Liver (tissue), 9 donors: Measurements from ENCODE around the gene MXRA8. TPM values are rescaled to one million over a fixed set of nuclear protein-coding genes. Genes with fewer than 3 reads are reported as not detected.

Experiments used
- DNase-seq: peaks from one replicate; pipeline ENCODE4 v3.0.0-alpha.2; 2017; ENCODE audit warnings: low spot score
- H3K27ac ChIP-seq, 2 donors: one replicate each; pipeline ENCODE4 v1.7.0; 2013; ENCODE audit warnings: inconsistent platforms in 2 of 2, low read length in 2 of 2, control low read depth in 1 of 2, low read depth in 1 of 2, mild to moderate bottlenecking in 1 of 2
- H3K27me3 ChIP-seq, 4 donors: one replicate each; pipeline versions ENCODE4 v1.6.1 to v1.7.0; 2013; ENCODE audit warnings: low read length in 3 of 4, inconsistent platforms in 1 of 4, mild to moderate bottlenecking in 1 of 4, moderate library complexity in 1 of 4; ENCODE audit not compliant: control insufficient read depth in 4 of 4, insufficient read depth in 4 of 4
- H3K36me3 ChIP-seq, 4 donors: one replicate each; pipeline versions ENCODE4 v1.6.1 to v1.7.0; 2013; ENCODE audit warnings: low read length in 3 of 4, mild to moderate bottlenecking in 3 of 4, low read depth in 1 of 4, moderate library complexity in 1 of 4; ENCODE audit not compliant: control insufficient read depth in 4 of 4, insufficient read depth in 3 of 4
- H3K4me1 ChIP-seq, 4 donors: one replicate each; pipeline versions ENCODE4 v1.6.1 to v1.7.0; 2013; ENCODE audit warnings: low read length in 3 of 4, mild to moderate bottlenecking in 3 of 4, moderate library complexity in 1 of 4; ENCODE audit not compliant: control insufficient read depth in 4 of 4, insufficient read depth in 4 of 4
- H3K4me3 ChIP-seq, 3 donors: one replicate each; pipeline versions ENCODE4 v1.6.1 to v1.7.0; 2013; ENCODE audit warnings: low read length in 3 of 3, control low read depth in 1 of 3, low read depth in 1 of 3, mild to moderate bottlenecking in 1 of 3
- H3K9ac ChIP-seq, 2 donors: one replicate each; pipeline ENCODE4 v1.7.0; 2013; ENCODE audit warnings: low read length in 2 of 2, mild to moderate bottlenecking in 2 of 2, moderate library complexity in 2 of 2, control low read depth in 1 of 2, low read depth in 1 of 2
- H3K9me3 ChIP-seq, 4 donors: one replicate each; pipeline versions ENCODE4 v1.6.1 to v1.7.0; 2013; ENCODE audit warnings: low read length in 3 of 4; ENCODE audit not compliant: control insufficient read depth in 4 of 4
- ATF3 ChIP-seq: IDR thresholded peaks from 2 replicates; pipeline ENCODE4 v1.6.1; 2016; ENCODE audit warnings: antibody characterized with exemption
- CTCF ChIP-seq: fragments of 150-350 bp; IDR thresholded peaks from 2 replicates; pipeline ENCODE4 v1.5.1; 2017; ENCODE audit warnings: improper control_type of control experiment, low read depth, low read length; ENCODE audit not compliant: missing input control
- EGR1 ChIP-seq, 2 donors: IDR thresholded peaks; 2 replicates each; pipeline ENCODE4 v1.6.1; 2016 to 2018; ENCODE audit warnings: antibody characterized with exemption in 2 of 2, low read depth in 2 of 2
- FOXA1 ChIP-seq: IDR thresholded peaks from 2 replicates; pipeline ENCODE4 v1.6.1; 2016; ENCODE audit warnings: antibody characterized with exemption
- FOXA2 ChIP-seq: IDR thresholded peaks from 2 replicates; pipeline ENCODE4 v1.6.1; 2016; ENCODE audit warnings: antibody characterized with exemption
- GABPA ChIP-seq, 2 donors: IDR thresholded peaks in 1 of 2; conservative IDR thresholded peaks in 1 of 2; 2 replicates each; pipeline ENCODE4 v1.6.1; 2016; ENCODE audit warnings: antibody characterized with exemption in 2 of 2, mild to moderate bottlenecking in 1 of 2, moderate library complexity in 1 of 2
- HNF4A ChIP-seq, 2 donors: conservative IDR thresholded peaks; 2 replicates each; pipeline ENCODE4 v1.6.1; 2016; ENCODE audit warnings: antibody characterized with exemption in 2 of 2, mild to moderate bottlenecking in 2 of 2
- HNF4G ChIP-seq: IDR thresholded peaks from 2 replicates; pipeline ENCODE4 v1.6.1; 2016; ENCODE audit warnings: antibody characterized with exemption
- JUND ChIP-seq, 2 donors: IDR thresholded peaks; 2 replicates each; pipeline ENCODE4 v1.6.1; 2016; ENCODE audit warnings: antibody characterized with exemption in 2 of 2
- MAX ChIP-seq: IDR thresholded peaks from 2 replicates; pipeline ENCODE4 v1.6.1; 2016; ENCODE audit warnings: antibody characterized with exemption
- NR2F2 ChIP-seq: IDR thresholded peaks from 2 replicates; pipeline ENCODE4 v1.6.1; 2016; ENCODE audit warnings: antibody characterized with exemption
- RAD21 ChIP-seq, 2 donors: IDR thresholded peaks; 2 replicates each; pipeline ENCODE4 v1.6.1; 2016; ENCODE audit warnings: antibody characterized with exemption in 2 of 2, mild to moderate bottlenecking in 2 of 2
- REST ChIP-seq: IDR thresholded peaks from 2 replicates; pipeline ENCODE4 v1.6.1; 2016; ENCODE audit warnings: antibody characterized with exemption, mild to moderate bottlenecking
- RXRA ChIP-seq, 2 donors: IDR thresholded peaks; 2 replicates each; pipeline ENCODE4 v1.6.1; 2017 to 2018; ENCODE audit warnings: antibody characterized with exemption in 2 of 2, mild to moderate bottlenecking in 1 of 2
- SP1 ChIP-seq: IDR thresholded peaks from 2 replicates; pipeline ENCODE4 v1.6.1; 2018; ENCODE audit warnings: antibody characterized with exemption, mild to moderate bottlenecking
- TAF1 ChIP-seq: conservative IDR thresholded peaks from 2 replicates; pipeline ENCODE4 v1.6.1; 2016; ENCODE audit warnings: antibody characterized with exemption, mild to moderate bottlenecking
- YY1 ChIP-seq: IDR thresholded peaks from 2 replicates; pipeline ENCODE4 v1.6.1; 2016; ENCODE audit warnings: antibody characterized with exemption, mild to moderate bottlenecking
- ZBTB33 ChIP-seq: IDR thresholded peaks from 2 replicates; pipeline ENCODE4 v1.6.1; 2016; ENCODE audit warnings: antibody characterized with exemption
- WGBS: extraction: QIAGEN DNeasy Blood & Tissue Kit; methylation state at CpG from one replicate; pipeline ENCODE4 v1.1.7; 2013; 5-methylcytosine and 5-hydroxymethylcytosine counted together
- polyA plus RNA-seq, 2 donors: library from polyadenylated mRNA; stranded (reverse) in 1 of 2; unstranded in 1 of 2; fragments of 200-250 nt in 1 of 2; fragments of >200 nt in 1 of 2; fragmentation: Nextera tagmentation in 1 of 2; extraction: Ambion mirVana in 1 of 2; gene quantifications; one replicate each; pipeline versions ENCODE4 v1.2.1 to v1.2.3, GENCODE V29; 2013 to 2015
- total RNA-seq, 2 donors: library from RNA; depleted of rRNA; stranded (reverse); fragments of >200 nt; gene quantifications; one replicate each; pipeline ENCODE4 v1.2.3, GENCODE V29; 2014
- donor health status: healthy.
- donor health status: healthy.
- donor health status: healthy.
- donor health status: healthy.
- donor health status: healthy.

The MXRA8 gene
- total and polyA plus RNA-seq, 4 donors: 1.8 to 5.9 (median 4.2) TPM

- Histone ChIP-seq H3K9me3 (no peaks in the 10 kb centered on the region), H3K27ac (no peak overlapping the region), H3K4me1 (peaks cover 2 to 16% (median 15%) of the 10 kb centered on the region in 4 donors), H3K27me3 (no peaks in the 10 kb centered on the region), H3K4me3 (no peak overlapping the region), H3K36me3 (peaks cover 32 to 73% (median 62%) of the 10 kb centered on the region in 4 donors), H3K9ac (no peak overlapping the region)
- no peak for DNase-seq
- TF ChIP-seq REST (no peak), JUND (IDR thresholded peaks at IDR 0.05) (no peak), FOXA2 (no peak), ATF3 (no peak), TAF1 (no peak), RAD21 (IDR thresholded peaks at IDR 0.05) (no peak), ZBTB33 (no peak), SP1 (no peak), EGR1 (IDR thresholded peaks at IDR 0.05; ENCODE audit: low read depth in 2 of 2) (no peak), HNF4A (conservative IDR thresholded peaks at IDR 0.05) (no peak), FOXA1 (no peak), CTCF (no peak), MAX (no peak), RXRA (IDR thresholded peaks at IDR 0.05) (no peak), GABPA (IDR thresholded peaks at IDR 0.05 in 1 of 2, conservative IDR thresholded peaks at IDR 0.05 in 1 of 2) (no peak), HNF4G (no peak), NR2F2 (no peak), YY1 (no peak)
- 97% methylated on average over 7 of the region's 7 CpGs for WGBS
Measured at GRCh38 chr1:1394116-1394515, 35.8 kb upstream of the MXRA8 start.
